ENCODE results near the gene ZNF804B.

GRCh38 chr7:89160107-89160506 is 400.6 kb downstream of the ZNF804B start:
- TF ChIP-seq EZH2phosphoT487 (IDR thresholded peaks at IDR 0.05), result no peak
- no peak for TF ChIP-seq CTCF (IDR thresholded peaks at IDR 0.05)

Data from neural progenitor cell (in vitro differentiated cells).